Measurements from ENCODE around the gene OR10Z1.

The OR10Z1 gene

GRCh38 chr1:158654571-158654970 lies 49.5 kb downstream of the OR10Z1 start:
- Histone ChIP-seq H3K27me3 (ENCODE audit: control insufficient read depth in 5 of 5, insufficient read depth in 4 of 5, low read length in 5 of 5) (no peaks in the 10 kb centered on the region), H3K9me3 (ENCODE audit: control insufficient read depth in 5 of 5, low read length in 5 of 5) (no peaks in the 10 kb centered on the region), H3K4me3 (ENCODE audit: low read depth in 1 of 5, low read length in 5 of 5) (no peak overlapping the region), H3K36me3 (ENCODE audit: control insufficient read depth in 5 of 5, insufficient read depth in 5 of 5, low read length in 5 of 5) (peaks cover 0 to 15% (median 0%) of the 10 kb centered on the region in 5 donors), H3K27ac (ENCODE audit: low read depth, low read length) (no peak overlapping the region), H3K9ac (ENCODE audit: low read length in 5 of 5) (no peak overlapping the region), H3K4me1 (ENCODE audit: control insufficient read depth in 5 of 5, insufficient read depth in 5 of 5, low read length in 5 of 5) (peaks cover 0 to 7% (median 2%) of the 10 kb centered on the region in 5 donors)

All from subcutaneous abdominal adipose tissue (tissue), 5 donors.